NT2/D1 (cell line): Measurements from ENCODE around the gene EIF1.

Source experiments
- YY1 ChIP-seq: IDR thresholded peaks from 2 replicates; pipeline ENCODE4 v1.6.1; 2011; ENCODE audit not compliant: insufficient read length, insufficient read depth
- ZNF274 ChIP-seq: IDR thresholded peaks from 2 replicates; pipeline ENCODE4 v1.6.1; 2011; ENCODE audit warnings: mild to moderate bottlenecking, low read depth, low read length

DNA sequence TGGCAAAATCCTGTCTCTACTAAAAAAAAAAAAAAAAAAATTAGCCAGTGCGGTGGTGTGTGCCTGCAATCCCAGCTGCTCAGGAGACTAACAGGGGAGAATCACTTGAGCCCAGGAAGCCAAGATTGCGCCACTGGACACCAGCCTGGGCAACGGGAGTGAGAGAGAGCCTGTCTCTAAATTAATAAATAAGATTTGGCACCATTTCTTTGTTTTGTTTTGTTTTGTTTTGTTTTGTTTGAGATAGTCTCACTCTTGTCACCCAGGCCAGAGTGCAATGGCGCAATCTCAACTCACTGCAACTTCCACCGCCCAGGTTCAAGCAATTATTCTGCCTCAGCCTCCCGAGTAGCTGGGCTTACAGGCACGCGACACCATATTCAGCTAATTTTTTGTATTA, 14.0 kb downstream of the EIF1 start:
- TF ChIP-seq YY1 (no peak), ZNF274 (no peak)
